ENCODE measurements around the gene TREML4. TPM values are rescaled to one million over a fixed set of nuclear protein-coding genes. Genes with fewer than 3 reads are reported as not detected.

TREML4 gene
- total RNA-seq, 1 donor from 2014 or later, result not detected

- Mint-ChIP-seq H3K9me3 (peaks cover 4% of the 10 kb centered on the region), H3K4me1 (no peaks in the 10 kb centered on the region), H3K4me3 (no peak overlapping the region), H3K27me3 (ENCODE audit: low read depth) (peaks cover 40% of the 10 kb centered on the region), H3K27ac (no peak overlapping the region), H3K36me3 (no peaks in the 10 kb centered on the region)
- DNase-seq (ENCODE audit: low spot score in 2 of 2, unreplicated experiment in 2 of 2), result no peak
- no peak for TF ChIP-seq CTCF (IDR thresholded peaks at IDR 0.05; ENCODE audit: unreplicated experiment)
Measured at GRCh38 chr6:41268478-41268877, 40.3 kb downstream of the TREML4 start.

- TF ChIP-seq CTCF (IDR thresholded peaks at IDR 0.05; ENCODE audit: unreplicated experiment), result no peak
- H3K4me3 Mint-ChIP-seq, result no peak overlapping the region
- no peaks in the 10 kb centered on the region for H3K4me1 Mint-ChIP-seq
- H3K36me3 Mint-ChIP-seq, result no peaks in the 10 kb centered on the region
- peaks cover 43% of the 10 kb centered on the region for H3K27me3 Mint-ChIP-seq (ENCODE audit: low read depth)
- H3K9me3 Mint-ChIP-seq, result no peaks in the 10 kb centered on the region
- no peak for DNase-seq (ENCODE audit: low spot score in 2 of 2, unreplicated experiment in 2 of 2)
- no peak overlapping the region for H3K27ac Mint-ChIP-seq
Measured at GRCh38 chr6:41269166-41269565, 41.0 kb downstream of the TREML4 start.

DNA sequence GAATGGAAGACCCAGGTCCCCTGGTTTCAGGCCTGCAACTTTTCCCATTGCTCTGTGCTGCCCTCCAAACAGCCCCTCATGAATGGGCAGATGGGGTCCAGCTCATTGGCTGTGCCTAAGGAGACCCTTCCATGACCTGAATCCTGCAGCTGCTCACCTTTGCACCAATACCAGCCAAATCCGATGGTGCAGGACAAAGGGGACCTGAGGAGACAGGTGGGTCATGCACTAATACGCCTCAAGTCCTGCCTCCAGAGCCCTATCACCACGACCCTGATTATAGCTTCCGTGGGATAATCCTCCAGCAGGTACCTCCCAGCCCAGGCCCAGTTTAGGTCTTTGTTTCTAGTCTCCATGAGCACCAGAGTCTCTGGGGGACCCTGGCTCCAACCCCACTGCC lies 41.6 kb downstream of the TREML4 start:
- Mint-ChIP-seq H3K27ac (no peak overlapping the region), H3K4me1 (no peaks in the 10 kb centered on the region), H3K36me3 (no peaks in the 10 kb centered on the region), H3K4me3 (no peak overlapping the region), H3K9me3 (no peaks in the 10 kb centered on the region), H3K27me3 (ENCODE audit: low read depth) (peaks cover 49% of the 10 kb centered on the region)
- no peak for TF ChIP-seq CTCF (IDR thresholded peaks at IDR 0.05; ENCODE audit: unreplicated experiment)
- DNase-seq (ENCODE audit: low spot score in 2 of 2, unreplicated experiment in 2 of 2), result no peak

DNA sequence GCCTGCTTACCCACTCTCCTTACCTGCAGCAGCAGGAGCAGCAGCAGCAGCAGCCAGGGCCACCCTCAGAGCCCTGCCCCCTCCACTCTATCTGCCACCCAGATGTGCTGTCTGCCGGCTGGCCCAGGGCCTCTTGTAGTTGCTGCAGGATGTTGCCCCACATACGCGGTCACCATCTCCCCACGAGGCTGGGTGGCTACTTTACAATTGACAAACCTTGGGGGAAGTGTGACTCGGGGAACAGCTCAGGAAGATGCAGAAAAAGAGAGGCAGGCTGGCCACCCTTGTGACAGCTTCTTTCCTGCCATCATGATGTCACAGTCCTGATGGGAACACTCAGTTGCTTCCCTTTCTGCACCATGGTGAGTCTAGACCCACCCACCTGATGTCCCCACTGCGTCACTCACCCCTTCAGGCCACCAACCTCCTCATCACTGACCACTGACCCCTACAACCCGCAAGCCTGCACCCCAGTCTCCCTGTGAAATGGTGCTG lies 43.8 kb downstream of the TREML4 start:
- Mint-ChIP-seq H3K27me3 (ENCODE audit: low read depth) (peaks cover 63% of the 10 kb centered on the region), H3K9me3 (no peaks in the 10 kb centered on the region), H3K27ac (no peak overlapping the region), H3K4me3 (no peak overlapping the region), H3K4me1 (no peaks in the 10 kb centered on the region), H3K36me3 (no peaks in the 10 kb centered on the region)
- no peak for DNase-seq (ENCODE audit: low spot score in 2 of 2, unreplicated experiment in 2 of 2)
- no peak for TF ChIP-seq CTCF (IDR thresholded peaks at IDR 0.05; ENCODE audit: unreplicated experiment)

GRCh38 chr6:41272591-41273240 lies 44.6 kb downstream of the TREML4 start:
- TF ChIP-seq CTCF (IDR thresholded peaks at IDR 0.05; ENCODE audit: unreplicated experiment), result no peak
- no peak for DNase-seq (ENCODE audit: low spot score in 2 of 2, unreplicated experiment in 2 of 2)
- no peak overlapping the region for H3K27ac Mint-ChIP-seq
- peaks cover 63% of the 10 kb centered on the region for H3K27me3 Mint-ChIP-seq (ENCODE audit: low read depth)
- H3K4me3 Mint-ChIP-seq, result no peak overlapping the region
- H3K36me3 Mint-ChIP-seq, result no peaks in the 10 kb centered on the region
- no peaks in the 10 kb centered on the region for H3K4me1 Mint-ChIP-seq
- no peaks in the 10 kb centered on the region for H3K9me3 Mint-ChIP-seq
